Stimulated activated CD4-positive, alpha-beta T cell treated with anti-CD3 and anti-CD28 coated beads, Interleukin-4, amount 100 ng/mL, for 24 hours (primary cell): ENCODE measurements around the gene THOP1.

ENCODE experiments used
- DNase-seq: peaks from one replicate; pipeline ENCODE4 v3.0.0-alpha.2; 2020

THOP1 gene

GRCh38 chr19:2762783-2763496 lies 22.4 kb upstream of the THOP1 start:
- no peak for DNase-seq

- no peak for DNase-seq
Observed at GRCh38 chr19:2763687-2764086, 21.6 kb upstream of the THOP1 start.

GRCh38 chr19:2764945-2765344 lies 20.4 kb upstream of the THOP1 start:
- no peak for DNase-seq

- DNase-seq, result no peak
Observed at GRCh38 chr19:2765376-2765775, 19.9 kb upstream of the THOP1 start.

GRCh38 chr19:2766594-2767372 lies 18.5 kb upstream of the THOP1 start:
- DNase-seq, result no peak

GRCh38 chr19:2767688-2768087 lies 17.6 kb upstream of the THOP1 start:
- DNase-seq, result no peak

GRCh38 chr19:2768365-2769132 lies 16.8 kb upstream of the THOP1 start:
- no peak for DNase-seq

GRCh38 chr19:2769218-2769617 lies 16.1 kb upstream of the THOP1 start:
- DNase-seq, result no peak

GRCh38 chr19:2770055-2771013 lies 15.0 kb upstream of the THOP1 start:
- DNase-seq, result no peak

- no peak for DNase-seq
Observed at GRCh38 chr19:2771786-2772674, 13.3 kb upstream of the THOP1 start.

- DNase-seq, result no peak
Observed at GRCh38 chr19:2774083-2774679, 11.1 kb upstream of the THOP1 start.

- no peak for DNase-seq
Observed at GRCh38 chr19:2774953-2775555, 10.2 kb upstream of the THOP1 start.

- DNase-seq, result peak; percentile 70
Observed at GRCh38 chr19:2775556-2776430, 9.5 kb upstream of the THOP1 start.

- DNase-seq, result no peak
Observed at GRCh38 chr19:2777952-2778683, 7.2 kb upstream of the THOP1 start.

GRCh38 chr19:2779121-2779740 lies 6.1 kb upstream of the THOP1 start:
- no peak for DNase-seq

GRCh38 chr19:2780284-2780683 lies 5.0 kb upstream of the THOP1 start:
- no peak for DNase-seq

GRCh38 chr19:2782329-2782935 lies 2.9 kb upstream of the THOP1 start:
- peak; percentile 28 for DNase-seq
